GM12878 (cell line): Measurements from ENCODE around the gene KIF12. TPM values are rescaled to one million over a fixed set of nuclear protein-coding genes. Genes with fewer than 3 reads are reported as not detected.

Experiments used
- ATAC-seq: fragments of 200-7000 bp; cut with Tn5 transposase; 3 replicates; pipeline ENCODE4 v1.9.1; 2020; ENCODE audit warnings: mild to moderate bottlenecking, moderate library complexity
- BruUV-seq: library from RNA; stranded (reverse); fragments of 400-500 nt; replicated peaks from 2 replicates; lab custom pipeline; 2021; lab: Mats Ljungman, UMichigan
- CTCF ChIA-PET: fragments of 300-600 bp; sonication (Branson Sonifier 250); formaldehyde crosslinking; extraction: SDS; loops from one replicate; lab custom pipeline; 2021; ENCODE audit warnings: inconsistent platforms; lab: Yijun Ruan, JAX
- POLR2A ChIA-PET: fragments of 350-600 bp; formaldehyde crosslinking; extraction: SDS; loops from one replicate; lab custom pipeline; 2021; ENCODE audit warnings: inconsistent platforms; lab: Charles Lee
- RAD21 ChIA-PET: fragments of 300-600 bp; sonication (Branson Sonifier 250); formaldehyde crosslinking; loops from one replicate; lab custom pipeline; 2023; ENCODE audit warnings: antibody characterized with exemption; ENCODE audit not compliant: unreplicated experiment; lab: Charles Lee
- SMC1A ChIA-PET: fragments of 300-600 bp; sonication (Branson Sonifier 250); formaldehyde crosslinking; loops from one replicate; lab custom pipeline; 2023; ENCODE audit not compliant: unreplicated experiment, uncharacterized antibody; lab: Charles Lee
- DNase-seq: peaks from one replicate; pipeline ENCODE4 v3.0.0-alpha.2; 2011; ENCODE audit warnings: low read depth, low spot score
- FAIRE-seq: peaks from 3 replicates; lab custom pipeline; 2011; peaks lifted over from hg19 to GRCh38; lab: Jason Lieb, UNC
- H2AFZ ChIP-seq: 2 replicates; pipeline ENCODE4 v1.6.0; 2011; ENCODE audit warnings: low read depth, low read length, control low read depth; ENCODE audit not compliant: control insufficient read depth
- H3K27ac ChIP-seq: 2 replicates; pipeline ENCODE4 v1.5.1; 2011; ENCODE audit warnings: control low read depth; ENCODE audit not compliant: control insufficient read depth, insufficient read depth
- H3K27me3 ChIP-seq, 2 experiments: replicated peaks in 1 of 2; 2 replicates each; pipeline versions ENCODE4 v1.6.0 to v1.6.1; 2011; ENCODE audit warnings: low read length in 1 of 2; ENCODE audit not compliant: control insufficient read depth in 2 of 2, insufficient read depth in 2 of 2
- H3K36me3 ChIP-seq, 2 experiments: 2 replicates each; pipeline ENCODE4 v1.5.1; 2011; ENCODE audit warnings: low read length in 1 of 2; ENCODE audit not compliant: control insufficient read depth in 2 of 2, insufficient read depth in 2 of 2
- H3K4me1 ChIP-seq: 2 replicates; pipeline ENCODE4 v1.6.1; 2011; ENCODE audit warnings: mild to moderate bottlenecking, low read length, moderate library complexity, mixed read lengths; ENCODE audit not compliant: control insufficient read depth, insufficient read depth
- H3K4me2 ChIP-seq: 2 replicates; pipeline ENCODE4 v1.6.0; 2011; ENCODE audit warnings: control low read depth; ENCODE audit not compliant: control insufficient read depth, insufficient read depth
- H3K4me3 ChIP-seq: fragments of 200-600 bp; sonication (generic); 2 replicates; pipeline ENCODE4 v1.5.1; 2016
- H3K79me2 ChIP-seq: 2 replicates; pipeline ENCODE4 v1.6.0; 2011; ENCODE audit warnings: low read length; ENCODE audit not compliant: control insufficient read depth, insufficient read depth
- H3K9ac ChIP-seq: 2 replicates; pipeline ENCODE4 v1.8.0; 2011; ENCODE audit warnings: low read length, control low read depth, mixed read lengths; ENCODE audit not compliant: control insufficient read depth, insufficient read depth
- H3K9me3 ChIP-seq: replicated peaks from 3 replicates; pipeline ENCODE4 v1.5.1; 2011; ENCODE audit warnings: mild to moderate bottlenecking, low read length; ENCODE audit not compliant: control insufficient read depth, insufficient read depth
- H4K20me1 ChIP-seq: 2 replicates; pipeline ENCODE4 v1.6.0; 2011; ENCODE audit not compliant: control insufficient read depth, insufficient read depth
- BACH1 ChIP-seq: fragments of 450-650 bp; IDR thresholded peaks from 2 replicates; pipeline ENCODE4 v1.6.1; 2017; ENCODE audit warnings: mild to moderate bottlenecking, borderline replicate concordance
- CBX5 ChIP-seq: sonication (generic); IDR thresholded peaks from 2 replicates; pipeline ENCODE4 v1.6.1; 2016; ENCODE audit warnings: low read depth, moderate library complexity, mild to moderate bottlenecking, inconsistent platforms
- CREM ChIP-seq: IDR thresholded peaks from 2 replicates; pipeline ENCODE4 v1.6.1; 2014; ENCODE audit warnings: antibody characterized with exemption, low read depth
- DPF2 ChIP-seq: fragments of 450-650 bp; IDR thresholded peaks from 2 replicates; pipeline ENCODE4 v1.6.1; 2017; ENCODE audit warnings: mild to moderate bottlenecking
- JUNB ChIP-seq: IDR thresholded peaks from 2 replicates; pipeline ENCODE4 v1.6.1; 2016; ENCODE audit warnings: antibody characterized with exemption, mild to moderate bottlenecking
- MTA3 ChIP-seq: IDR thresholded peaks from 2 replicates; pipeline ENCODE4 v1.6.1; 2012; ENCODE audit warnings: low read length, inconsistent platforms, borderline replicate concordance
- MXI1 ChIP-seq: fragments of 150-350 bp; IDR thresholded peaks from 2 replicates; pipeline ENCODE4 v1.6.1; 2011; ENCODE audit warnings: low read depth, mild to moderate bottlenecking, inconsistent platforms, low read length, improper control_type of control experiment
- MYB ChIP-seq: fragments of 150-350 bp; IDR thresholded peaks from 2 replicates; pipeline ENCODE4 v1.6.1; 2014; ENCODE audit warnings: mild to moderate bottlenecking, low read depth, low read length, borderline replicate concordance
- NFYA ChIP-seq: IDR thresholded peaks from 2 replicates; pipeline ENCODE4 v1.6.1; 2011; ENCODE audit warnings: low read depth, mild to moderate bottlenecking, low read length, improper control_type of control experiment, borderline replicate concordance
- RCOR1 ChIP-seq: conservative IDR thresholded peaks from 2 replicates; pipeline ENCODE4 v1.6.1; 2012; ENCODE audit warnings: low read depth, low read length, improper control_type of control experiment
- SPI1 ChIP-seq: IDR thresholded peaks from 2 replicates; pipeline ENCODE4 v1.6.1; 2011; ENCODE audit warnings: low read depth, mild to moderate bottlenecking, low read length, moderate library complexity, borderline replicate concordance; ENCODE audit not compliant: insufficient read depth
- SREBF2 ChIP-seq: IDR thresholded peaks from 2 replicates; pipeline ENCODE4 v1.6.1; 2012; ENCODE audit warnings: mild to moderate bottlenecking, low read length
- ZBED1 ChIP-seq: IDR thresholded peaks from 2 replicates; pipeline ENCODE4 v1.6.1; 2016; ENCODE audit warnings: borderline replicate concordance
- WGBS: methylation state at CpG from one replicate; pipeline ENCODE4 v1.1.6; 2016; ENCODE audit warnings: low lambda C conversion rate; ENCODE audit not compliant: insufficient replicate concordance, insufficient coverage; ENCODE audit errors: missing lambda C conversion rate; 5-methylcytosine and 5-hydroxymethylcytosine counted together
- in situ Hi-C: fragments of 300-500 bp; cut with MboI; formaldehyde crosslinking; loops from 9 replicates; pipeline ENCODE4 v1.14.3; 2018; ENCODE audit warnings: mixed read lengths
- intact Hi-C: fragments of 100-400 bp; cut with micrococcal nuclease; formaldehyde crosslinking; loops from one replicate; pipeline ENCODE4 v1.14.2; 2022; ENCODE audit not compliant: unreplicated experiment
- polyA plus RNA-seq, 11 experiments: library from polyadenylated mRNA; depleted of rRNA in 4 of 11; unstranded in 6 of 11; stranded (reverse) in 5 of 11; fragments of >200 nt; fragmentation: Nextera tagmentation in 4 of 11; fragmentation: Illumina TruSeq in 1 of 11; extraction: Ambion mirVana in 4 of 11; extraction: Trizol in 1 of 11; gene quantifications; 1 replicate in 1 of 11; 2 replicates in 10 of 11; pipeline versions ENCODE4 v1.2.1 to v1.2.3, GENCODE V29; 2011 to 2016; ENCODE audit warnings: inconsistent platforms in 2 of 11, missing spikeins in 2 of 11, low read depth in 1 of 11
- total RNA-seq, 4 experiments: library from RNA; depleted of rRNA in 3 of 4; stranded (reverse); fragments of >200 nt in 3 of 4; fragmentation: Illumina TruSeq in 1 of 4; extraction: Trizol in 1 of 4; gene quantifications; 2 replicates each; pipeline versions ENCODE4 v1.2.1 to v1.2.3, GENCODE V29; 2013 to 2021
- TF ChIP-seq, protein P1 (sequence below): fragments of 450-650 bp; IDR thresholded peaks from 2 replicates; pipeline ENCODE4 v1.6.1; 2017; ENCODE audit warnings: mild to moderate bottlenecking, low read depth, inconsistent platforms; ENCODE audit not compliant: poor library complexity, severe bottlenecking

Gene KIF12
- total and polyA plus RNA-seq, 10 of the 15 experiments (the other 5 are each of a cell fraction or from before 2014, with no cell fraction given), result not detected

- DNase-seq (no peak), ATAC-seq (no peak), FAIRE-seq (no peak)
- ChIA-PET POLR2A (no interaction called here), RAD21 (no interaction called here), CTCF (interaction anchor here (1.1 to 2.0 kb wide), 2 partner anchors 16 to 191 kb away, joined by 3 to 4 read pairs; no protein-coding TSS in a partner anchor), SMC1A (no interaction called here)
- in situ Hi-C loops (no loop called here), intact Hi-C loops (no loop called here)
- TF ChIP-seq MTA3, result no peak
- TF ChIP-seq BACH1, result no peak
- TF ChIP-seq CBX5, result no peak
- TF ChIP-seq ZBED1, result no peak
- TF ChIP-seq MYB, result no peak
- TF ChIP-seq DPF2, result no peak
- TF ChIP-seq NFYA, result no peak
- no peak for TF ChIP-seq JUNB
- TF ChIP-seq RCOR1, result no peak
- no peak for TF ChIP-seq MXI1
- no peak for TF ChIP-seq SPI1
- TF ChIP-seq SREBF2, result no peak
- TF ChIP-seq, protein P1, sequence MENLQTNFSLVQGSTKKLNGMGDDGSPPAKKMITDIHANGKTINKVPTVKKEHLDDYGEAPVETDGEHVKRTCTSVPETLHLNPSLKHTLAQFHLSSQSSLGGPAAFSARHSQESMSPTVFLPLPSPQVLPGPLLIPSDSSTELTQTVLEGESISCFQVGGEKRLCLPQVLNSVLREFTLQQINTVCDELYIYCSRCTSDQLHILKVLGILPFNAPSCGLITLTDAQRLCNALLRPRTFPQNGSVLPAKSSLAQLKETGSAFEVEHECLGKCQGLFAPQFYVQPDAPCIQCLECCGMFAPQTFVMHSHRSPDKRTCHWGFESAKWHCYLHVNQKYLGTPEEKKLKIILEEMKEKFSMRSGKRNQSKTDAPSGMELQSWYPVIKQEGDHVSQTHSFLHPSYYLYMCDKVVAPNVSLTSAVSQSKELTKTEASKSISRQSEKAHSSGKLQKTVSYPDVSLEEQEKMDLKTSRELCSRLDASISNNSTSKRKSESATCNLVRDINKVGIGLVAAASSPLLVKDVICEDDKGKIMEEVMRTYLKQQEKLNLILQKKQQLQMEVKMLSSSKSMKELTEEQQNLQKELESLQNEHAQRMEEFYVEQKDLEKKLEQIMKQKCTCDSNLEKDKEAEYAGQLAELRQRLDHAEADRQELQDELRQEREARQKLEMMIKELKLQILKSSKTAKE, result no peak
- TF ChIP-seq CREM, result no peak
- no TSS peak for BruUV-seq
- H3K79me2 ChIP-seq, result no peaks in the 10 kb centered on the region
- H3K9ac ChIP-seq, result no peak overlapping the region
- no peak overlapping the region for H3K4me3 ChIP-seq
- 56% methylated on average over 1 of the region's 1 CpG for WGBS
- no peak overlapping the region for H2AFZ ChIP-seq
- no peak overlapping the region for H3K27ac ChIP-seq
- no peaks in the 10 kb centered on the region for H3K36me3 ChIP-seq
- H3K9me3 ChIP-seq, result no peaks in the 10 kb centered on the region
- no peaks in the 10 kb centered on the region for H3K4me1 ChIP-seq
- no peaks in the 10 kb centered on the region for H4K20me1 ChIP-seq
- no peak overlapping the region for H3K4me2 ChIP-seq
- no peaks in the 10 kb centered on the region; a peak in 2 of 4 replicates for H3K27me3 ChIP-seq
Observed at GRCh38 chr9:114100536-114100935, 1.4 kb upstream of the KIF12 start.
